Suprapubic skin (tissue), 4 donors: ENCODE results near the gene KCND3. TPM values are rescaled to one million over a fixed set of nuclear protein-coding genes. Genes with fewer than 3 reads are reported as not detected.

Experiments used
- DNase-seq, 2 donors: peaks; one replicate each; pipeline ENCODE4 v3.0.0-alpha.2; 2019; ENCODE audit warnings: low spot score in 2 of 2
- H3K27ac ChIP-seq: fragments of 200-600 bp; sonication (generic); one replicate; pipeline ENCODE4 v1.5.1; 2019
- H3K27me3 ChIP-seq: fragments of 200-600 bp; sonication (generic); one replicate; pipeline ENCODE4 v1.5.1; 2019
- H3K36me3 ChIP-seq: fragments of 200-600 bp; sonication (generic); one replicate; pipeline ENCODE4 v1.5.1; 2019
- H3K4me1 ChIP-seq: fragments of 200-600 bp; sonication (generic); one replicate; pipeline ENCODE4 v1.5.1; 2019
- H3K4me3 ChIP-seq: fragments of 200-600 bp; sonication (generic); one replicate; pipeline ENCODE4 v1.5.1; 2019; ENCODE audit warnings: mild to moderate bottlenecking
- H3K9me3 ChIP-seq: fragments of 200-600 bp; sonication (generic); one replicate; pipeline ENCODE4 v1.5.1; 2019
- EP300 ChIP-seq: sonication (generic); formaldehyde crosslinking; IDR thresholded peaks from one replicate; pipeline ENCODE4 v1.6.1; 2017; ENCODE audit warnings: antibody characterized with exemption
- POLR2A ChIP-seq, 2 donors: fragments of 450-650 bp; IDR thresholded peaks; one replicate each; pipeline ENCODE4 v1.6.1; 2017; ENCODE audit warnings: antibody characterized with exemption in 2 of 2, mild to moderate bottlenecking in 2 of 2, moderate library complexity in 2 of 2
- POLR2AphosphoS5 ChIP-seq, 3 donors: sonication (generic); formaldehyde crosslinking; IDR thresholded peaks; one replicate each; pipeline ENCODE4 v1.6.1; 2017; ENCODE audit warnings: antibody characterized with exemption in 3 of 3
- WGBS: methylation state at CpG from one replicate; pipeline ENCODE4 v1.1.5; 2018; 5-methylcytosine and 5-hydroxymethylcytosine counted together
- total RNA-seq, 4 donors: library from RNA; depleted of rRNA; stranded (reverse); fragments of >200 nt; gene quantifications; one replicate each; pipeline ENCODE4 v1.1.0, GENCODE V29; 2016
- TF ChIP-seq, protein P1 (sequence below), 2 donors: fragments of 200-600 bp in 1 of 2; fragments of 450-650 bp in 1 of 2; sonication (generic) in 1 of 2; IDR thresholded peaks; one replicate each; pipeline ENCODE4 v1.5.1; 2016 to 2019; ENCODE audit warnings: antibody characterized with exemption in 2 of 2, mild to moderate bottlenecking in 1 of 2, moderate library complexity in 1 of 2

The KCND3 gene
- total RNA-seq, 4 donors from 2014 or later: 6.8 to 11.4 (median 10.2) TPM

DNA sequence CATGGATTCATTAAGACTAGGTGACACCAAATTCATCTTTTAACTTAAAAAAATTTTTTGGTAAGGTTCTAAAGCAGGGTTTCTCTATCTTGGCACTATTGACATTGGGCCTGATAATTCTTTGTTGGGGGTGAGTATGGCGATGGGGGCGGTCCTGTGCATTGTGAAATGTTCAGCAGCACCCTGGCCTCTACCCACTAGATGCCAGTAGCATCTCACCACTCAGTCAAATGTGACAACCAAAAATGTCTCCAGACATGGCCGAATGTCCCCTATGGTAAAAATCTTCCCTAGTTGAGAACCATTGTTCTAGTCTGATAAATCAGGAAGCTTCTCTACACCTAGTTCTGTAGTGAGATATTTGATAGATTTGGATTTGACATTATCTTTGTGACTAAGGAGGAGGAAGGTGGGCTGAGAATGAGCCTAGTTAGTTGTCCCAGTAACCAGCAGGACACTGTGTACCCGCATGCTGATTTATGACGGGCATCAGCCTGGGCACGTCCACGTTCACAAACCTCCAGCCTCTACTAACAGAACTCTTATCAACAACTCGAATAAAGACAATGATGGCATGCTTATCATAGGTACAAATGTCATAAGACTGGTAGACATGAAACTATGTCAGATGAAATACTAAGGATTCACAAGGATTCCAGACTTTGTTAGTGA lies 104.6 kb downstream of the KCND3 start:
- no peak for TF ChIP-seq EP300
- TF ChIP-seq POLR2A (IDR thresholded peaks at IDR 0.05): no peak
- TF ChIP-seq, protein P1, sequence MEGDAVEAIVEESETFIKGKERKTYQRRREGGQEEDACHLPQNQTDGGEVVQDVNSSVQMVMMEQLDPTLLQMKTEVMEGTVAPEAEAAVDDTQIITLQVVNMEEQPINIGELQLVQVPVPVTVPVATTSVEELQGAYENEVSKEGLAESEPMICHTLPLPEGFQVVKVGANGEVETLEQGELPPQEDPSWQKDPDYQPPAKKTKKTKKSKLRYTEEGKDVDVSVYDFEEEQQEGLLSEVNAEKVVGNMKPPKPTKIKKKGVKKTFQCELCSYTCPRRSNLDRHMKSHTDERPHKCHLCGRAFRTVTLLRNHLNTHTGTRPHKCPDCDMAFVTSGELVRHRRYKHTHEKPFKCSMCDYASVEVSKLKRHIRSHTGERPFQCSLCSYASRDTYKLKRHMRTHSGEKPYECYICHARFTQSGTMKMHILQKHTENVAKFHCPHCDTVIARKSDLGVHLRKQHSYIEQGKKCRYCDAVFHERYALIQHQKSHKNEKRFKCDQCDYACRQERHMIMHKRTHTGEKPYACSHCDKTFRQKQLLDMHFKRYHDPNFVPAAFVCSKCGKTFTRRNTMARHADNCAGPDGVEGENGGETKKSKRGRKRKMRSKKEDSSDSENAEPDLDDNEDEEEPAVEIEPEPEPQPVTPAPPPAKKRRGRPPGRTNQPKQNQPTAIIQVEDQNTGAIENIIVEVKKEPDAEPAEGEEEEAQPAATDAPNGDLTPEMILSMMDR (IDR thresholded peaks at IDR 0.05): no peak
- no peak for TF ChIP-seq POLR2AphosphoS5 (IDR thresholded peaks at IDR 0.05)
- Histone ChIP-seq H3K9me3 (no peaks in the 10 kb centered on the region), H3K4me3 (no peak overlapping the region), H3K36me3 (no peaks in the 10 kb centered on the region), H3K27ac (no peak overlapping the region), H3K27me3 (peaks cover 5% of the 10 kb centered on the region), H3K4me1 (no peaks in the 10 kb centered on the region)
- no peak for DNase-seq
- 78% methylated on average over 8 of the region's 8 CpGs for WGBS

DNA sequence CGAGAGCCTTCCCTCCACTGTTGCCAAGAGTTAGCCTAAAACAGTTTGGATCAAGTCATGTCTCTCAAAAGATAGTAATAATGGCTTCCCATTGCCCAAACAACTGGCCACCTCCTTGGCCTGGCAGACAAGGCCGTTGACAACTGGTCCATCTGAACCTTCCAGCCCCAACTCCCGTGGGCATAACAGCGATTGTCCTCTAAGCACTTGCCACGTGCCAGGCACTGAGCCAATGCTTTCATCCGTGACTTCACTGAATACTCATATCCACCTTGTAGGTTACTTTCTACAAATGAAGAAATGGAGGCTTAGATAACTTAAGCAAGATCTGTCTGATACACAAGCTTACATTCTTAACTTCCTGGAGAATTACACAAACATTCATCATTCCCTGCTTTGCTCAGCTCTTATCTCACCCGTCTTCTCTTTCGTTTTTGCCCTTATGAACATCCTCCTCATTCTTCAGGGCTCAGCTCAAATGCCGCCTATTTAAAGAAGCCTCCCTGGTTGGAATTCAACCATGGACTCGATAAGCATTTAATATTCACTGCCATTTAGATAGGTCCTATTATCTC lies 106.4 kb downstream of the KCND3 start:
- H3K27me3 ChIP-seq: peaks cover 5% of the 10 kb centered on the region
- no peaks in the 10 kb centered on the region for H3K4me1 ChIP-seq
- no peaks in the 10 kb centered on the region for H3K9me3 ChIP-seq
- no peak for DNase-seq
- no peak overlapping the region for H3K4me3 ChIP-seq
- TF ChIP-seq POLR2AphosphoS5 (IDR thresholded peaks at IDR 0.05) (no peak), POLR2A (IDR thresholded peaks at IDR 0.05) (no peak), EP300 (no peak)
- TF ChIP-seq, protein P1 (IDR thresholded peaks at IDR 0.05): no peak
- WGBS: 71% methylated on average over 10 of the region's 10 CpGs
- H3K27ac ChIP-seq: no peak overlapping the region
- H3K36me3 ChIP-seq: no peaks in the 10 kb centered on the region

GRCh38 chr1:111882559-111882958 lies 106.9 kb downstream of the KCND3 start:
- peaks cover 5% of the 10 kb centered on the region for H3K27me3 ChIP-seq
- WGBS: 84% methylated on average over 6 of the region's 6 CpGs
- no peaks in the 10 kb centered on the region for H3K4me1 ChIP-seq
- TF ChIP-seq, protein P1 (IDR thresholded peaks at IDR 0.05): no peak
- TF ChIP-seq POLR2AphosphoS5 (IDR thresholded peaks at IDR 0.05) (no peak), POLR2A (IDR thresholded peaks at IDR 0.05) (no peak), EP300 (no peak)
- DNase-seq: no peak
- H3K9me3 ChIP-seq: no peaks in the 10 kb centered on the region
- no peak overlapping the region for H3K27ac ChIP-seq
- H3K36me3 ChIP-seq: no peaks in the 10 kb centered on the region
- H3K4me3 ChIP-seq: no peak overlapping the region

GRCh38 chr1:111880881-111881837 lies 108.3 kb downstream of the KCND3 start:
- WGBS: 41% methylated on average over 16 of the region's 17 CpGs
- Histone ChIP-seq H3K4me1 (no peaks in the 10 kb centered on the region), H3K27ac (no peak overlapping the region), H3K27me3 (peaks cover 5% of the 10 kb centered on the region), H3K4me3 (no peak overlapping the region), H3K9me3 (no peaks in the 10 kb centered on the region), H3K36me3 (no peaks in the 10 kb centered on the region)
- no peak for DNase-seq
- no peak for TF ChIP-seq POLR2A (IDR thresholded peaks at IDR 0.05)
- TF ChIP-seq POLR2AphosphoS5 (IDR thresholded peaks at IDR 0.05): no peak

DNA sequence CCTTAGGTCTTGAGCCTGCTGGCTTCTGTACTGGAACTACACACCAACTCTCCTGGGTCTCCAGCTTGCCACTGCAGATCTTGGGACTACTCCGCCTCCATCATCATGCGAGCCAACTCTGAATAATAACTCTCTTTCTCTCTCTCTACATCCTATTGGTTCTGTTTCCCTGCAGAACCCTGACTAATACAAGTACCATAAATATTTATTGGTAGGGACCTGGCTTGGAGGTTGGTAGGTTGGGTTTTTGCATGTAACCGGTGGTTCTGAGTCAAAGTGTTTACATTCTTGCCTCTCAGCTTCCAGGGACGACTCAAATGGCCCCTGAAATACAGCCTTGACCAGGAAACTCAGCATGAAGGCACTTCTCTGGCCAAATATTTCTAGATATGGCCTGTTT lies 110.4 kb downstream of the KCND3 start:
- Histone ChIP-seq H3K4me1 (no peaks in the 10 kb centered on the region), H3K27me3 (peaks cover 5% of the 10 kb centered on the region), H3K36me3 (no peaks in the 10 kb centered on the region), H3K4me3 (no peak overlapping the region), H3K27ac (no peak overlapping the region), H3K9me3 (no peaks in the 10 kb centered on the region)
- no peak for TF ChIP-seq POLR2AphosphoS5 (IDR thresholded peaks at IDR 0.05)
- DNase-seq: no peak
- WGBS: 46% methylated on average over 4 of the region's 4 CpGs

- no peak for DNase-seq
- H3K36me3 ChIP-seq: no peaks in the 10 kb centered on the region
- H3K9me3 ChIP-seq: no peaks in the 10 kb centered on the region
- H3K27me3 ChIP-seq: peaks cover 5% of the 10 kb centered on the region
- no CpG with 5 or more reads among the region's 1 CpG for WGBS
- H3K4me3 ChIP-seq: no peak overlapping the region
- TF ChIP-seq EP300 (no peak), POLR2A (IDR thresholded peaks at IDR 0.05) (no peak), POLR2AphosphoS5 (IDR thresholded peaks at IDR 0.05) (no peak)
- TF ChIP-seq, protein P1 (IDR thresholded peaks at IDR 0.05): no peak
- H3K4me1 ChIP-seq: no peaks in the 10 kb centered on the region
- no peak overlapping the region for H3K27ac ChIP-seq
Observed at GRCh38 chr1:111878649-111879048, 110.8 kb downstream of the KCND3 start.
